ENCODE results near the gene TMEM258. TPM values are rescaled to one million over a fixed set of nuclear protein-coding genes. Genes with fewer than 3 reads are reported as not detected.

The TMEM258 gene
- total and polyA plus RNA-seq, 4 donors, result 43.9 to 229 (median 163) TPM

DNA sequence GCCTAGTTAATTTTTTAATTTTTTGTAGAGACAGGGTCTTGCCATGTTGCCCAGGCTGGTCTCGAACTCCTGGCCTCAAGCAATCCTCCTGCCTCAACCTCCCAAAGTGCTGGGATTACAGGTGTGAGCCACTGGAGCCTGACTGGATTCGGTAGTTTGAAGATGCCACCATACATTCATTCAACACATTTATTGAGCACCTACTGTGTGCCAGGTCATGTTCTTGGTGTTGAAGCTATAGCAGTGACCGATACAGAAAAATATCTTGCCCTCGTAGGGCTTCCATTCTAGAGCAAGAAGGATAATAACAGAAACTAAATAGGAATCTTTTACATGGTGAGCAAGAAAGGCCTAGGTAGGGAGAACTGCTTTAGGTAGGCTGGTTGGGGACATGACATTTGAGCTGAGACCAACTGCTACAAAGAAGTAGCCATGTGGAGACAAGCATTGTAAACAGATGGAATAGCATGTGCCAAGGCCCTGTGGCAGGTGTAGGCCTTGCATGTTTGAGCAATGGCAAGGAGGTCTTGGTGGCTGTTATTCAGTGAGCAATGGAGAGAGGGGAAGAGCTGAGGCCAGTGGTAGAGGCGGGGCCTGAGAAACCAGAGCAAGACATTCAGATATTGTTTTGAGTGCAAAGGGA is 41.6 kb downstream of the TMEM258 start:
- Histone ChIP-seq H3K27ac (ENCODE audit: low read depth in 1 of 2, low read length in 1 of 2) (no peak overlapping the region), H3K27me3 (ENCODE audit: control insufficient read depth in 3 of 3, insufficient read depth in 3 of 3, low read length in 2 of 3) (peaks cover 0 to 4% (median 0%) of the 10 kb centered on the region in 3 donors), H3K4me1 (ENCODE audit: control insufficient read depth in 5 of 5, insufficient read depth in 5 of 5, low read length in 5 of 5) (peaks cover 0 to 22% (median 3%) of the 10 kb centered on the region in 5 donors), H3K36me3 (ENCODE audit: control insufficient read depth in 4 of 4, insufficient read depth in 4 of 4, low read length in 4 of 4) (no peaks in the 10 kb centered on the region), H3K9me3 (ENCODE audit: control insufficient read depth in 4 of 4, insufficient read depth in 3 of 4, low read length in 3 of 4) (no peaks in the 10 kb centered on the region), H3K4me3 (no peak overlapping the region), H3K9ac (ENCODE audit: insufficient read depth in 1 of 2, low read length in 2 of 2) (no peak overlapping the region)
- TF ChIP-seq, protein P1, sequence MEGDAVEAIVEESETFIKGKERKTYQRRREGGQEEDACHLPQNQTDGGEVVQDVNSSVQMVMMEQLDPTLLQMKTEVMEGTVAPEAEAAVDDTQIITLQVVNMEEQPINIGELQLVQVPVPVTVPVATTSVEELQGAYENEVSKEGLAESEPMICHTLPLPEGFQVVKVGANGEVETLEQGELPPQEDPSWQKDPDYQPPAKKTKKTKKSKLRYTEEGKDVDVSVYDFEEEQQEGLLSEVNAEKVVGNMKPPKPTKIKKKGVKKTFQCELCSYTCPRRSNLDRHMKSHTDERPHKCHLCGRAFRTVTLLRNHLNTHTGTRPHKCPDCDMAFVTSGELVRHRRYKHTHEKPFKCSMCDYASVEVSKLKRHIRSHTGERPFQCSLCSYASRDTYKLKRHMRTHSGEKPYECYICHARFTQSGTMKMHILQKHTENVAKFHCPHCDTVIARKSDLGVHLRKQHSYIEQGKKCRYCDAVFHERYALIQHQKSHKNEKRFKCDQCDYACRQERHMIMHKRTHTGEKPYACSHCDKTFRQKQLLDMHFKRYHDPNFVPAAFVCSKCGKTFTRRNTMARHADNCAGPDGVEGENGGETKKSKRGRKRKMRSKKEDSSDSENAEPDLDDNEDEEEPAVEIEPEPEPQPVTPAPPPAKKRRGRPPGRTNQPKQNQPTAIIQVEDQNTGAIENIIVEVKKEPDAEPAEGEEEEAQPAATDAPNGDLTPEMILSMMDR (IDR thresholded peaks at IDR 0.05; ENCODE audit: control extremely low read depth, extremely low read depth), result no peak
- WGBS, 2 donors, result 95 to 97% methylated on average over 5 of the region's 5 CpGs
- DNase-seq (no peak), ATAC-seq (ENCODE audit: insufficient read depth, low FRiP score) (no peak)

DNA sequence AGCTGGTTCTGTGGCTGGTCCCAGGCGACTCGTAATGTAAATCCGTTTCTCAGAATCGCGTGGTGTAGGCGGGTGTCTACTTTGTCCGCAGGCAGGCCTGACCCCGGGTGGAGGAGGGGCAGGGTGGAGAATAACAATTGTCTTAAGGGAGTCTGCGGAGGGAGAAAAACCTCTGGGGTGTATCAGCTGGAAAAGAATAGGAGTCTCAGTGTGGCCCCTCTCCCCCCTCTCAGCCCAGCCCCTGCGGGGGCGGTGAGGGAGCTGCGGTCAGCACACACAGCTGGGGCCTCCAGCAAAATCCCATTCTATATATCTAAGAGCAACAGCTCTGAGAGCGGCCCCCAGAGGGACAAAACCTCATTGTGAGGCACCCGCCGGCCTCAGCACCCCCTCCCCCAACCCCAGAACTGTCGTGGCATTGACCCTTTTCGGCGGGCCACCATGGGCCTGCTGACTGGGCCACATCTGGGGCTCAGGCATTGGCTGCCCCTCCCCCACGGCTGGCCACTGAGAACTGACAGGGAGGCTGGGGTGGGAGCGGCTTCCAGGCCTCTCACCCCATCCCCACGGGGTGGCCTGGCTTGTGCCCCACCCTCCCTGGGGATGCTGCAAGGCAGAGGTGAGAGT is 42.7 kb downstream of the TMEM258 start:
- Histone ChIP-seq H3K9ac (ENCODE audit: insufficient read depth in 1 of 2, low read length in 2 of 2) (no peak overlapping the region), H3K36me3 (ENCODE audit: control insufficient read depth in 4 of 4, insufficient read depth in 4 of 4, low read length in 4 of 4) (no peaks in the 10 kb centered on the region), H3K4me1 (ENCODE audit: control insufficient read depth in 5 of 5, insufficient read depth in 5 of 5, low read length in 5 of 5) (peaks cover 0 to 21% (median 3%) of the 10 kb centered on the region in 5 donors), H3K27me3 (ENCODE audit: control insufficient read depth in 3 of 3, insufficient read depth in 3 of 3, low read length in 2 of 3) (peaks cover 0 to 4% (median 0%) of the 10 kb centered on the region in 3 donors), H3K27ac (ENCODE audit: low read depth in 1 of 2, low read length in 1 of 2) (no peak overlapping the region), H3K4me3 (no peak overlapping the region), H3K9me3 (ENCODE audit: control insufficient read depth in 4 of 4, insufficient read depth in 3 of 4, low read length in 3 of 4) (no peaks in the 10 kb centered on the region)
- 67 to 68% methylated on average over 21 of the region's 21 CpGs for WGBS, 2 donors
- TF ChIP-seq, protein P1 (IDR thresholded peaks at IDR 0.05; ENCODE audit: control extremely low read depth, extremely low read depth), result no peak
- ATAC-seq (ENCODE audit: insufficient read depth, low FRiP score) (no peak), DNase-seq (no peak)

DNA sequence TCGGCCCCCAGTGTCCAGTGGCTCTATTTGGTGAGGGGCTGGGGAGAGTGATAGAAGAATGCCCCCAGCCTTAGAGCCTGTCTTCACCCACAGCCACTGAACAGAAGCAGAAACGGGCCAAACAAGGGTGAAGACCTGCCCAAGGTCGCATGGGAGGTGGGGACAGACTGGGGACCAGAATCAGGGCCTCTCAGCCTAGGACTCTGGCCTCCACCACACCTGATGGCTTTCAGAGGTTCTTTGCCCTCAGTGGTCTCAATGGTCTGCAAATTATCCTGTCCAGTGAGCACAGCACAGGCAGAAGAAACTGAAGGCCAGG is 44.5 kb downstream of the TMEM258 start:
- Histone ChIP-seq H3K9ac (ENCODE audit: insufficient read depth in 1 of 2, low read length in 2 of 2) (no peak overlapping the region), H3K9me3 (ENCODE audit: control insufficient read depth in 4 of 4, insufficient read depth in 3 of 4, low read length in 3 of 4) (no peaks in the 10 kb centered on the region), H3K4me1 (ENCODE audit: control insufficient read depth in 5 of 5, insufficient read depth in 5 of 5, low read length in 5 of 5) (peaks cover 0 to 11% (median 0%) of the 10 kb centered on the region in 5 donors), H3K36me3 (ENCODE audit: control insufficient read depth in 4 of 4, insufficient read depth in 4 of 4, low read length in 4 of 4) (peaks cover 0 to 4% (median 0%) of the 10 kb centered on the region in 4 donors), H3K27me3 (ENCODE audit: control insufficient read depth in 3 of 3, insufficient read depth in 3 of 3, low read length in 2 of 3) (peaks cover 0 to 4% (median 0%) of the 10 kb centered on the region in 3 donors), H3K27ac (ENCODE audit: low read depth in 1 of 2, low read length in 1 of 2) (no peak overlapping the region), H3K4me3 (no peak overlapping the region)
- no peak for DNase-seq
- no peak for ATAC-seq (ENCODE audit: insufficient read depth, low FRiP score)
- WGBS, 2 donors, result 41 to 61% methylated on average over 3 of the region's 3 CpGs
- TF ChIP-seq, protein P1 (IDR thresholded peaks at IDR 0.05; ENCODE audit: control extremely low read depth, extremely low read depth), result no peak
